ENCODE data around the gene AP1S1.
"Not testable (repeated sequence)": the region's sequence is repeated elsewhere in the genome, so short reads cannot be mapped to it uniquely, and the experiment has no call there.

The AP1S1 gene

GRCh38 chr7:101201695-101202602 is 47.7 kb downstream of the AP1S1 start:
- no peak for DNase-seq (ENCODE audit: low spot score)

- DNase-seq (ENCODE audit: low spot score) = no peak
Measured at GRCh38 chr7:101202603-101202918, 48.3 kb downstream of the AP1S1 start.

GRCh38 chr7:101203740-101204738 is 49.8 kb downstream of the AP1S1 start:
- DNase-seq (ENCODE audit: low spot score) = not testable (repeated sequence)

- no peak for DNase-seq (ENCODE audit: low spot score)
Measured at GRCh38 chr7:101205901-101206664, 51.8 kb downstream of the AP1S1 start.

- DNase-seq (ENCODE audit: low spot score) = no peak
Measured at GRCh38 chr7:101206665-101207042, 52.4 kb downstream of the AP1S1 start.

- no peak for DNase-seq (ENCODE audit: low spot score)
Measured at GRCh38 chr7:101207459-101207858, 53.2 kb downstream of the AP1S1 start.

- no peak for DNase-seq (ENCODE audit: low spot score)
Measured at GRCh38 chr7:101208794-101209193, 54.5 kb downstream of the AP1S1 start.

GRCh38 chr7:101210143-101210542 is 55.9 kb downstream of the AP1S1 start:
- DNase-seq (ENCODE audit: low spot score) = no peak

Data from hematopoietic multipotent progenitor cell treated with erythropoietin and hydrocortisone succinate and interleukin-3 and kit ligand, for 15 days (in vitro differentiated cells).